NOMO-1 treated with DMSO at 0.1 percent for 48 hours (cell line): ENCODE data around the gene C1QTNF1.
A peak's percentile ranks its signal among the peaks of the same experiment; 100 is the strongest.

ENCODE experiments used
- DNase-seq: peaks from one replicate; lab custom pipeline; 2025; ENCODE audit not compliant: unreplicated experiment; lab: John Stamatoyannopoulos, UW

C1QTNF1 gene

DNA sequence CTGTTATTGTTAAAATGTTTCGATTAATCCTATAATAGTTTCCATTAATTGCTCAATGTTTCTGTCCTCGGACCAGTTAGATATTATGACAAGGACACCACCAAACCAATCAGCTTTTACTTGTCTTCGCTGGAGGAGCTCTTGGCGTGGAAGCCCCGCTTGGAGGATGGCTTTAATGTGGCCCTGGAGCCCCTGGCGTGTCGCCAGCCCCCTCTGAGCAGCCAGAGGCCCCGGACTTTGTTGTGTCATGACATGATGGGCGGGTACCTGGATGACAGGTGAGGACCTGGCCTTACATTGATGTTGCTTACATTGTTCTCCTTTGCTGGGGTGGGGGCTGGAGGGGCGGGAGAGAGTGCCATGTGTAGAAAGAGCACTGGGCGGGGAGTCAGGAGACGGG, 53.6 kb downstream of the C1QTNF1 start:
- DNase-seq: no peak

- no peak for DNase-seq
Observed at GRCh38 chr17:79078476-79079190, 54.7 kb downstream of the C1QTNF1 start.

DNA sequence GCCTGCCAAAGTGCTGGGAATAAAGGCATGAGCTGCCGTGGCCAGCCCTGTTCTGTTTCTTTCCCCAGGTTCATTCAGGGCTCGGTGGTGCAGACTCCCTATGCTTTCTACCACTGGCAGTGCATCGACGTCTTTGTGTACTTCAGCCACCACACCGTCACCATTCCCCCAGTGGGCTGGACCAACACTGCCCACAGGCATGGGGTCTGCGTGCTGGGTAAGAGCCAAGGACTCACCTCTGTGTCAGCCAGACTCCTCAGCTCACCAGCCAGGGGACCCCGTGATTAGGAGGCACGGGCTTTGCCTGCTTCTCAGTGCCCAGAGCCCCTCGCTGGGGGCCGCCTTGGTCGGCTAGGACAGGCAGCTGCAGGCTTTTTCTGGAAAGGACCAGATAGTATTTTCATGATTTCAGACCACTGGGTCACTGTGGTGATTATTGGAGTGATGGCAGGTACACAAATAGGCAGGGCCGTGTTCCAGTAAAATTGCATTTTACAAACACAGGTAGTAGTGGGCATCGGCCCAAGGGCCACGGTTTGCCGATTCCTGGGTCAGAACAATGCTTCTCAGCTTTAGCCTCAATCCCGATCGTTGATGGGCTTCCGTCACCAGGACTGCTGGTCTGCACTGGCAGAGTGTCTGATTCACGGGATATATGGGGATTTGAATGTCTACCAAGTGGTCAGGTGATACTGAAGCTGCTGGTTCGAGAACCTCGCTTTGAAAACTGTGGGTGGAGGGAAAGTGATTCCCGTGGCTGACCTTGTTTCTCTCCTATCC, 55.6 kb downstream of the C1QTNF1 start:
- DNase-seq: no peak

- DNase-seq: no peak
Observed at GRCh38 chr17:79080349-79080748, 56.4 kb downstream of the C1QTNF1 start.

DNA sequence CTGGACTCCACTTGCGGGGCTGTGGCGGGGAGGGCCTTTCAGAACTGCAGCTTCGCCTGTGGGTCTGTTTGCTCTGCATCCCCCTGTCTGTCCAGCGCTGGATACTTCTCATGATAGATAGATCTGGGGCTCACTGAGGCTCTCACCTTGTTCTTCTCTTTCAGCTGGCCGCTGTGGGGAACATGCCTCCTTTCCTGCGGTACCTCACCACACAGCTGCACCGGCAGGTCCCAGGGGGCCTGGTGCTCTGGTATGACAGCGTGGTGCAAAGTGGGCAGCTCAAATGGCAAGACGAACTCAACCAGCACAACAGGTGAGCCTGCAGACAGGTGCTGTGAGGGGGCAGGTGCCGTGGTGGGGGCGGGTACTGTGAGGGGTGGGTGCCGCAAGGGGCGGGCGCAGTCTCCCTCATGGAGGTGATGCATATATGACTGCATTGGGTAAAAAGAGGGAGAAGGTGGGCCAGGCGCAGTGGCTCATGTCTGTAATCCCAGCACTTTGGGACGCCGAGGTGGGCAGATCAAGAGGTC, 56.9 kb downstream of the C1QTNF1 start:
- no peak for DNase-seq

DNA sequence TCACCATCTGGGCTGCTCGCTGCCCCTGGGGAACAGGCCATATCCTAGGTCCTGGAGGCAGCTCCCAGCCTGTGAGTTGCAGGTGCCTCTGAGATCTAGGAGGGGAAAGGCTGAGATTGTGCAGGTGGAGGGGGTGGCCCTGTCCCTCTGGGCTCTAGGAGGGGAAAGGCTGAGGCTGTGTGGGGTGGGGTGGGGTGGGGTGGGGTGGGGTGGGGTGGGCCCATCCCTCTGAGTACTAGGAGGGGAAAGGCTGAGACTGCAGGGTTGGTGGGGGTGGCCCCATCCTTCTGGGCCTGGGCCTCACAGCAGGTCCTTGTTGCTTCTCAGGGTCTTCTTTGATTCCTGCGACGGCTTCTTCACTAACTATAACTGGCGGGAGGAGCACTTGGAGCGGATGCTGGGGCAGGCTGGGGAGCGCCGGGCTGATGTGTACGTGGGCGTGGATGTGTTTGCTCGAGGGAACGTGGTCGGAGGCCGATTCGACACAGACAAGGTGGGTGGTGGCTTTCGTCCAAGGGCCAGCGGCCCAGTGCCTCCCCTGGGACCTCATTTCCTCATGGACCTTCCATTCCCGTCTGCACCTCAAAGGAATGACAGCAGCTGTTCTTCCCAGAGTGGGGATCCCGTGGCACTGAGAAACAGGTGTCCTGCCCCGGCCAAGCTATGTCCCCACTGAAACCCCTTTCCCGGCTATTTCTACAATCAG, 57.8 kb downstream of the C1QTNF1 start:
- no peak for DNase-seq

DNA sequence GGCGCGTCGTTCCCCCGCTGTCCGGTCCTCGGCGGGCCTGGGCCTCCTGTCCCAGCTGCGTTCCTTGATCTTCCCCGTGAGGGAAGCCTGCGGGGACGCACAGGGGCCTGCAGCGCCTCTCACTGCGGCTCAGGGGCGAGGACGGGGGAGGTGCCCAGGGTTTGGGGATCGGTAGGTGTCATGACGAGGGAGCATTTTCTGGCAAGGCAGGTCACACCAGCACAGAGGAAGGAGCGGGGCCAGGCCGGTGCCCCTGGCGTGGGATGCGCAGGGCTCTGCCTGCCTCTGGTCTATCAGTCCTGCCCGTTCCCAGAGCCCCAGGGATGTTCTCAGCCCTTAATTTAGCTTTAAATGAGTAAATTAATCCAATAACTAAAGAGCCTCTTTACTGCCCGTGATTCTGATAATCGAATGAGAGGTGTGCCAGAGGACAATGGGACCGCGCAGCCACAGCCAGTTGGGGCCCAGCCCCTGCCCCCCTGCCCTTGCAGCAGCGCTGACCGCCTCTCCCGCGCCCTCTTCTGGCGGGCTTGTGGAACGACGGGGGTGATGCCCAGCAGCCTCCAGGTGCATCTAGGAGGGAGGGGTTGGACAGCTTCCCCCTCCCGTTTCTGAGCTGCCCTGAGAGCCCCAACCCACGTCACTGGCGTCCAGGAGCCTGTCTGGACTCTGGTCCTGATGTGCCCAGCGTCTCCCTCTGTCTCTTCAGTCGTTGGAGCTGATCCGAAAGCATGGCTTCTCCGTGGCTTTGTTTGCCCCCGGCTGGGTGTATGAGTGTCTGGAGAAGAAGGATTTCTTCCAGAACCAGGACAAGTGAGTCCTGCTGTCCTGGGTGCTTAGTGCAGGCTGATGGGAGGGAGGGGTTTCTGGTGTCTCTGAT, 58.6 kb downstream of the C1QTNF1 start:
- peak; percentile 21 for DNase-seq

GRCh38 chr17:79083191-79083971, 59.4 kb downstream of the C1QTNF1 start:
- no peak for DNase-seq

DNA sequence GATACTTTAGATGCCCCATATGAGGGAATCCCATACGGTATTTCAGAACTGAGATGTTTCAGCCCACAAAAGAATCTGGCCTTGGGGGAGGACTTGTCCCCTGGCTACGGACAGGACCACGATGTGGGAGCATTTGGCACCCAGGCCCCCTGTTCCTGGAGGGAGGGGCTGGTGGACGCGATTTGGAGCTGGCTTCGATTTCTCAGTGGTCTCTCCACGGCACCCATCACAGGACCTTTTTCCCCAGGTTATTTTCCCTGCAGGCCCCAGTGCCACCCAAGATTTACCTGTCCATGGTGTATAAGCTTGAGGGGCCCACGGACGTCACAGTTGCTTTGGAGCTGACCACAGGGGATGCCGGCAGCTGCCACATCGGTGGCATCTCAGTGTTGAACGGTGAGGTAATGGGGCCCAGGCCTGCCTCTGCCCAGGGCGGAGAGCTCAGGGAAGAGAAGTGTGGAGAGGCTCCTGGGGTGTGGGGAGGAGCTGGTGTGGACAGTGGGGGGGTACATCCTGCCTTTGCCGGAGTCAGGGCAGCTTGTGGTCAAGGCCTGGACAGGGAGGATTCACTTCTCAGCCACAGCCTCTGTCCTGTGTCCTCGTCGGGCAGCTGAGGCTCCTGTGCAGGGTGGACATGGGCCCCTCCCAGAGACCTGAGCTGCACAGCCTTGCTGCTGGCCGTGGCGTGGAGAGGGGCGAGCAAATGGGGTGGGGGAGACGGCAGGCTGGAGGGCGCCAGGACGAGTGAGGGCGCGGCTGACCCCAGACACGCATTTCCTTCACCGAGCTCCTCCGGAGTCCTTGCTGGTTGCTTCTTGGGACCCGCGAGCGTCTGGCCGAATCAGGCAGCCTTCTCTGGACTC, 60.6 kb downstream of the C1QTNF1 start:
- no peak for DNase-seq

DNA sequence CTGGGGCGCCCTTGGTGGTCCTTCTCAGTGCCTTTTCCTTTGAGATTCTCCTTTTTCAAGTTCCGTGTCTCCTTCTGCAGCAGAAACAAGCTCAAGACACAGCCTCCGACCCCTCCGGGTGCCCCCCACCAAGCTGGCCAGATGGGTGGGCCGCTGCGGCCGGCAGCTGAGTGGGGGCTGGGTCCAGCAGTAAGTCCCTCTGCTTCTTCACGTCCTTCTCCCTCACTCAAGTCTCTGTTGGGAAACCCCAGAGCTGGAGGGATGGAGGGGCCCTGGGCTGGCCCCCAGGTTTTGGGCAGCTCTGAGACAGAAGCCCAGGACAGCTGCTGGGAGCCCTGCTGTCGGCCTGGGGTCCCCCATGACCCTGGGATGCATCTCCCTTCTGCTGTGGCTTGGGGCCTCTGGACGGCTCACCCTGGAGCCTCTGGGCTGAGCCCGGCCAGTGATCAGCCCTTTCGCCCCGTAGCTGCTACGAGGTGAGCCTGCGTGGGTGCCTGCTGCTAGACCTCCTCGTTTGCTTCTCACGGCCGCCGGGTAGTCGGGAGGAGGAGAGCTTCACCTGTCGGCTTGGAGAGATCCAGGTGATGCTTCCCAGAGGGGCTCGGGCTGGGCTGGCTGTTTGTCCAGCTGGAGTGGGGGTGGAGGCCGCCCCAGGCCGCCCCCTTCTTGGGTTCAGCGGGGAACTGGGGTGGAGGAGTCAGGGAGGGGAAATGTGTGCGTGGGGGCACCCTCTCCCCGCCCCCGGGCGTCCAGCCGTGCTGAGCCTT, 61.4 kb downstream of the C1QTNF1 start:
- DNase-seq: no peak

DNA sequence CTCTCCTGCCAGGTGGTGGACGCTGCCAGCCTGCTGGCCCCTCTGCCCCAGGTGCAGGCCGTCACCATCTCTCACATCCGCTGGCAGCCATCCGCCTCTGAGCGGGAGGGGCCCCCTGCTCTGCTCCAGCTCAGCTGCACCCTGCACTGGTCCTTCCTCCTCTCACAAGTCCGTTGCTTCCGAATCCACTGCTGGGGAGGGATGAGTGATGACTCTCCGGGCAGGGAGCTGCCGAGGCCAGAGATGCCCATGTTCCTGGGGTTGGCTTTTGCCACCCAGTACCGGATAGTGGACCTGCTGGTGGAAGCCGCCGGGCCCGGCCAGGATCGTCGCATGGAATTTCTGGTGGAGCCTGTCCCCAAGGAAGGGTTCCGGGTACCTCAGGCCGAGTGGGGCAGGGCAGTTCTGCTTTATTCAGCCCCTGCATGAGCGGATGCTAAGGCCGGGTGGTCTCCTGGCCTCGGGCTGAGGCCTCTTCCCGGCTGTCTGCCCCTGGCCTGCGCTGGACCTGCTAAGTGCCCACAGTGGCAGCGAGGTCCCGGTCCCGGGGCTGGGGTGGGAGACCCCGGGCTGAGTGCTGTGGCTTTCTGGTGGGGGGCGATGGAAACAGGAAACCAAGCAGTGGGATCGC, 62.1 kb downstream of the C1QTNF1 start:
- no peak for DNase-seq

DNA sequence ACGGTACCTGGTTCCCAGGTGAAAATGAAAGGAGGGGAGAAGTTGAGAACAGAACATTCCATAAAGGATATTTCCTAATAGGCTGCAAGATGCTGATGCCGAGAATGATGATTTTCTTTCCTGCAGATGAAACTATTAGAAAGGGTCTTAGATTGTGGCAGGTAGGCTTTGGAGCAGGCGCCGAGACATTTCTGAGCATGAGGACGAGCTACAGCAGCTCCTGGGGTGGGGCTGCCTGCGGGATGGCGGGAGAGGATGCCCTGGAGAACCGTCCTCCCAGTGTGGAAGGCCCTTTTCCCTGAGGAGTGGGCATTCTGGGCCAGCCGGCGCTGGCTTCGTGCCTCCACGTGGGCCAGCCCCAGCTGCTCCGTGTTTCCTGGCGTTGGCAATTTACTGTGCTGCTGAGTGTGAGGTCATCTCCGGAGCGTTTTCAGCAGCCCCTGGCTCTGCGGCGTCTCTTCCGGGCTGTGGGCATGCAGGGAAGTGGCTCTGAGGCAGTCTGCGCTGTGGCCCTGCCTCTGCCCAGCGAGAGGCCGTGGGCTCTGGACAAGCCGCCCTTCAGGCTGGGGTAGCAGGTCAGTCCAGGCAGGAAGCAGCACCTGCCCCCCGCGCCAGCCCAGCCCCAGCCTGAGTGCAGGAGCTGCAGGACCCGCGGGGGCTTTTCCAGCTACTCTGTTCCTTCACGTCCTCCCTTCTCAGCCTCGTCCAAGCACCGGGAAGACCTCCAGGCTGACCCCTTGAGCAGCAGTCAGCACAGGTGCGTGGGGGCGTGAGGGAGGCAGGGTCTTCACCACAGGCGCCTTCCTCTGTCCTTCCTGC, 62.8 kb downstream of the C1QTNF1 start:
- DNase-seq: no peak

DNA sequence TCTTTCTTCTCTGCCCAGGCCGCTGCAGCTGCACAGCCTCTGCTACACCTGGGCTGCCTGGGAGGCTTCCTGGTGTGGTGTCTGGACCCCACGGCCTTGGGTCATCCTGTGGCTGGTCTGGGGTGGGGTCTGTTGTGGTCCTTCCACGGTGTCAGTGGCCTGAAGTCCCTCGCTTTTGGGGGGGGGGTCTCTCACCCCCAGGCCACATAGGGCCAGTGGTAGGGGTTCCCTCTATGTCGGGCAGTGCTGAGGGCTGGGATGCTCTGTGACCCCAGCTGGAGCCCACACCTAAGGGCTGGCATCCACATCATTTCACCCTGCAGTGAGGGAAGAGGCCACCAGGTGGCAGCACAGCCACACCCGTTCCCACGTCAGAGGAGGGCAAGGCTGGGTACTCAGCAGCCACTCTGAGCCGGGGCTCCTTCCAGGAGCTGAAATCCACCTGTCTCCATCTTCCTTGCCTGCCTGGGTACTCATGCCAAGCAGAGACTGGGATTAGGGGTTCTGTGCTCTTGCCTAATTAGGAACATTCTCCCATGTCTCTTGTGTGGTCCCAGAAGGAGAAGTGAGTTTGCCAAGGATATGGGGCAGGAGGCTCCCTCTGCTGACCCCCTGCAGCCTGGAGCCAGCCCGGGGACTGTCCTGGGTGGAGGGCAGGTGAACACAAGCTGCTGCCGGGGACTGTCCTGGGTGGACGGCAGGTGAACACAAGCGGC, 63.6 kb downstream of the C1QTNF1 start:
- peak; percentile 35 for DNase-seq

DNA sequence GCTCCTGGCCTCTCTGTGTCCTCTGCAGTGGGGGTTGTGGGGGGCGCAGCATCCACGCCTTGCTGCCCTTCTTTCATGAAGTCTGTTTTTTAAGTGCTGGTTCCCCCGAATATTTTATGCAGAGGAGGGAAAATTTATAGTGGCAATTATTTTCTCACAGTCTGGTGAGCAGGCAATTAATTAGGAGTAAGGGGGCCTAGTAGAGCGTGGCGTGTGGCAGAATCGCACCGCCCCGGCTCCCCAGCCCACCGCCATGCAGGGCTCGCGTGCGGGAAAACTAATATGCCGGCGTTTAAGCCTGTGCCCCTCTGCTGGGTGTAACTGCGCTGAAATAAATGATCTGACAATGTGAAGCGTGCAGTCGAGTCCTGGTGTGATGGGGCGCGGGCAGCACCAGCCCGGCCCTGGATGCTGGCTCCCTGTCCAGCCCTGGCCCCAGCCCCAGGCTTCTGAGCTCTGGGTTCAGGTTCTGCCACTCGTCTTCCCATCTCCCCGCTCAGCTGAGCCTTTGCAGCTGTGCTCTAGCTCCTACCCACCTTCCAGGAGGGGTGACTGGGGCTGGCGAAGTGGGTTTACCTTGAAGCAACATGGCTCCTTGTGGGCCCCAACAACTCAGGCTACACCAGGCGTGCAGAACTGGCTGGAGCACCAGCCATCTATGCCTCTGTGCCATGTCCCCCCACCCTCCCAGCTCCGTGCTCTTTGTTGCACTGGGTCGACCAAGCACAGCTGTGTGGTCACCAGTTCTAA, 64.5 kb downstream of the C1QTNF1 start:
- DNase-seq: no peak

DNA sequence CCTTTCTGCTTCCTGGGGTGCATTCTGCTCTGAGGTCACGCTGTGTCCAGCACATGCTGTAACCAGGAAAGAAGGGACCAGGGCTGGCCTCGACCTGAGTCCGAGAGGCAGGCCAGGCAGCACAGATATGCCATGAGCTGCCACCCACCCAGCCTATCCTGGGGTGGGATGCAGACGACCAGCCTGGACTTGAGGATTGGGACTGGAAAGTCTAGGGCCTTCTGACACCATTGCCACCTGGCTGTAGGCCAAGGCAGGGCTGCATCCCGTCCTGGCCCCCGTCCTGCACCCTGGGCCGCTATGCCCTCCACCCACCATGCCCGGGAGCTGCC, 65.0 kb downstream of the C1QTNF1 start:
- no peak for DNase-seq
